ENCODE data around the gene EIF2AK2.

DNA sequence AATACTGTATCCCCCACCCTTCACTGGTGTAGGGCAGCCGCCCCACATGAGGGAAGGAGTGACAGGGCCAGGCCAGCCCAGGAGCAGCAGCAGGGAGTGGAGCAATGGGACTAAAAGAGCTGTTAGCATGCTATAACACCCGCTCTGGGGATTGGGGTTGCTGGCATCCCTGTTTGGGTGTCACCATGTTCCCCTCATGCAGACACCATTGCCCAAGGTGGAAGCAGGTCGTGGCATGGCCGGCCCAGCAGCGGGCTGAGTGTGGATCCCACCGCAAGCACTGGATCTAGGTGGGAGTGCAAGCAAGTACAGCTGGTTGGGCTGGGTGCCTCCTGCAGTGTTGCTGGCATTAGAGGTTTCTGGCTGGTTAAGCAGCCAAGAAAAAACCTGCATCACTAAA, 35.0 kb upstream of the EIF2AK2 start:
- TF ChIP-seq RAD21 (IDR thresholded peaks at IDR 0.05; ENCODE audit: low read depth) (no peak), CEBPB (IDR thresholded peaks at IDR 0.05) (no peak), EP300 (IDR thresholded peaks at IDR 0.05; ENCODE audit: borderline replicate concordance) (no peak), CREB1 (IDR thresholded peaks at IDR 0.05; ENCODE audit: low read depth) (no peak), FOXM1 (IDR thresholded peaks at IDR 0.05; ENCODE audit: borderline replicate concordance, low read depth) (no peak)
- TF ChIP-seq, protein P1, sequence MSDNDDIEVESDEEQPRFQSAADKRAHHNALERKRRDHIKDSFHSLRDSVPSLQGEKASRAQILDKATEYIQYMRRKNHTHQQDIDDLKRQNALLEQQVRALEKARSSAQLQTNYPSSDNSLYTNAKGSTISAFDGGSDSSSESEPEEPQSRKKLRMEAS (IDR thresholded peaks at IDR 0.05): no peak
